C4-2B (cell line): ENCODE results near the gene NKX3-2.

Experiments
- H3K27ac ChIP-seq: fragments of 450-650 bp; 2 replicates; pipeline ENCODE4 v1.5.1; 2017
- CTCF ChIP-seq: fragments of 450-650 bp; conservative IDR thresholded peaks from 2 replicates; pipeline ENCODE4 v1.5.1; 2017; ENCODE audit warnings: mild to moderate bottlenecking
- ZFX ChIP-seq: fragments of 450-650 bp; IDR thresholded peaks from 2 replicates; pipeline ENCODE4 v1.6.1; 2017

Gene NKX3-2

DNA sequence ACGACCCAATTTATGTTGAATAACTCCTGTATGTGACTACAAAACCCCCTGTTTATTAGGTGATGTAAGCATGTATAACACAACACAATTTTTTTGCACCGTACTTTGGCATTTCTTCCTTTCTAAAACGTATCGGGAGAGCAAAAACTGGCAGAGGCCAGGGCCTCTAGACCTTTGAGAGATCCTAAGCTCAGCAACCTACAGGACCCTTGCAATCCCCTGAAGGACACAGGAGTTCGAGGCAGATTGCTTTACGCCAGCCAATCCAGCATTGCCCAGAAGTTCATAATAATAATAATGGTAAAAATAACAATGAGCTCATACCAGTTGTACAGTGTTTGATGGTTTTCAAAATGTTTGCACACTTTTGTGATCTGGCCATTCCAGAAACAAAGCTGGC is 7.7 kb downstream of the NKX3-2 start:
- TF ChIP-seq ZFX, result no peak
- TF ChIP-seq CTCF, result no peak
- H3K27ac ChIP-seq, result no peak overlapping the region

DNA sequence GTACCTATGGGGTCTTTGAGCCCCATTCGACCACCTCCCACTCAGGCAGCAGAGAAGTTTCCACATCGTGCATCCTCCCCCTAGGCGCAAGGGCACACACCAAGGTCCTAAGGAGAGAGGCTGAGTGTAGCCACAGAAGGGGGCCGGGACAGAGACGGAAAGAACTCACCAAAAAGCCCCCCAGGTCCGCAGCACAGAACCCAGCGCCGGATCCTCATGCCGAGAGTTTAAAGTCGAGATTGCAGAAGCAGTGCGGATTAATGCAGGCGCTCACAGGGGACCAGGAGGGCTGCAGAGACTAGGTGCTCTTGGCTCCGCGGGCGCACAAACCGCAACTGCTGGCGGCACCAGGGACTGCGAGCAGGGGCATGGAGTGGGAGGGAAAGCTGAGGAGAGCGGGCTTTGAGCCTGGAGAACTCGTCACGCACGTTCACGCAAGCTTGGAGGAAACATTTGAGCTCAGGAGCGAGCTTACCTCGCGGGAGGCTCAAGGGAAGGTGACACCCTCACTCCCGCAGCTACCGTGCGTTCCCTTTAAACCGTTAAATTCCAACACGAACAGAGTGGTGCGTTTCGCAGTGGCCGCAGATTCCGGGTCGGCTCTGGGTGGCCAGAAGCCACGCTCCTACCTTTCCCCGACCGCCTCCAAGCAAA is 8.5 kb downstream of the NKX3-2 start:
- no peak overlapping the region for H3K27ac ChIP-seq
- no peak for TF ChIP-seq ZFX
- no peak for TF ChIP-seq CTCF

GRCh38 chr4:13535118-13535517 is 9.2 kb downstream of the NKX3-2 start:
- H3K27ac ChIP-seq, result no peak overlapping the region
- TF ChIP-seq ZFX (no peak), CTCF (no peak)

DNA sequence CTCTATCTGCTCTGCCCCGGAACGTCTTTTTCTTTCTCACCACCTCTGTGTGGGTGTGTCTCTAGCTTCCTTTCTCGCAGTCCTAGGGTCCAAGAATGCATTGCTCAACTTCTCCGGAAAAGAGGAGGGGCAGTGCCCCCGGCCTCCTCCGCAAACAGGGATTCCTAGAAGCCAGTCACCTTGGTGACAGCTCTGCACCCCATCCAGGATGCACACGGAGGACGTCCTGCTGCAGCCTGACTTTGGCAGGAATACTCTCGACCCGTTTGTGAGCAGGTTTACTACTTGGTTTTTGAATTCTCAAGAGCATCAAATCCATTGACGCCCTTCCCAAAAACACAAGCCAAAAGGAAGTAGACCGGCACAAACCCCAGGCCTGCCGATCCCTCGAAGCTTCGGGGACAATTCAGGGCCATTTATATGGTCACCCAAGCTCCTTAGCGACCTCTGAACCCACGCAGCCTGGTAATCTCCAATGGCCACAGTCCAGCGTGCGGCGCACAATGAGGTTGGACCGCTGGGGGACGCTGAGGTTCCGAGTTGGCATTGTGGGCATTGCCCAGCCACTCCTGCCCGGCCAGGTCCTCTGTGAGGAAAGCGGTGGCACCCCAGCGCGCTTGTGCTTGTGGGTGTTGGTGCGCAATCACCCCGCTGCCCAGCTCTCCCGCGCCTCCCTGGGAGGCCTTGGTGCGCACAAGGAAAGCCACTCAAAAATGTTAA is 9.8 kb downstream of the NKX3-2 start:
- H3K27ac ChIP-seq, result no peak overlapping the region
- TF ChIP-seq ZFX, result no peak
- TF ChIP-seq CTCF, result no peak

DNA sequence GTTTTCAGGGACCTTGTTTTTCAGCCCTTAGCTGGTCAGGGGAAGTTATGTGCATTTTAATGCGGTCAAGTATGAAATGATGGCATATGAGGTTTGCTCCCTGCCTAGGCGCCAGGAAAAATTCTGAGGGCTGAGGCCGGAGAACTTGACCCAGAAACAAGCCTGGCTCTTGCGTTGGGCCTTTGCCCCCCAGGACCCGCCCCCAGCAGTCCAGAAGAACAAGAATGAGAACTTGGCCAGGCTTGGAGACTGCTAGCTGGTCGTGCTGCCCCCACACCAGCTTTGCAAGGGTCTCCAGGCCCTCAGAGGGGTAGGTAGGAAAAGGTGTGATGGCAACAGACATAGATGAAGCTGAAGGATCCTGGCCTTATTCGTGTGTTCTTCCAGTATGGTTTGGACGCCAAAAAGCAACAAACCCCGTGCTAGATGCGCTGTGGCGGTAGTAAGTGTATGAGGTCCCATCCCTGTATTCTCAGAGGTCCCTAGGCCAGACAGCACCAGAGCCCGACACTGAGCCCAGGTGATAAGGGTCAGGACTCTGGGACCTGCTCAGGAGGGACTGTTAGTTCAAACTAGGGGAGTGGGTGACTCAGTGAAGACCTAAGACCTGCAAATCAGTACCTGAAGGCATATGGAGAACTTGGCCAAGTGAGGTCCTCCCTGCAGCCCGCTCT is 10.5 kb downstream of the NKX3-2 start:
- no peak overlapping the region for H3K27ac ChIP-seq
- TF ChIP-seq ZFX (no peak), CTCF (no peak)

DNA sequence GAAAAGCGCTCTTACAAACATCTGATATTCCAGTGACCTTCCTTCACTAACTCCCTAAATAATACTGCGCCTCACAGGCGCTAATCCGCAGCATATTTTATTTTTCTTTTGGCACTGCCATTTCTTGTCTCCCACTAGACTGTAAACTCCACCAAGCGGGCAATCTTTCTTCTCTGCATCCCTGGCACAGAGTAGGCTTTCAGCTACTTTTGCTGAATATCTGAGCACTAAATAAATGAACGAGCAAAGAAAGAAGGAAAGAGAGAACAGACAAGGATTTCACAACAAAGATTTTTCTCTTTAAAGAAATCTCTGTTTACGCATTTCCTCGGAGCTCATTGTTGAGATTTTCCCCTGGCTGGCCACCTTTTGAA is 12.7 kb downstream of the NKX3-2 start:
- TF ChIP-seq CTCF, result no peak
- no peak for TF ChIP-seq ZFX
- H3K27ac ChIP-seq, result no peak overlapping the region

DNA sequence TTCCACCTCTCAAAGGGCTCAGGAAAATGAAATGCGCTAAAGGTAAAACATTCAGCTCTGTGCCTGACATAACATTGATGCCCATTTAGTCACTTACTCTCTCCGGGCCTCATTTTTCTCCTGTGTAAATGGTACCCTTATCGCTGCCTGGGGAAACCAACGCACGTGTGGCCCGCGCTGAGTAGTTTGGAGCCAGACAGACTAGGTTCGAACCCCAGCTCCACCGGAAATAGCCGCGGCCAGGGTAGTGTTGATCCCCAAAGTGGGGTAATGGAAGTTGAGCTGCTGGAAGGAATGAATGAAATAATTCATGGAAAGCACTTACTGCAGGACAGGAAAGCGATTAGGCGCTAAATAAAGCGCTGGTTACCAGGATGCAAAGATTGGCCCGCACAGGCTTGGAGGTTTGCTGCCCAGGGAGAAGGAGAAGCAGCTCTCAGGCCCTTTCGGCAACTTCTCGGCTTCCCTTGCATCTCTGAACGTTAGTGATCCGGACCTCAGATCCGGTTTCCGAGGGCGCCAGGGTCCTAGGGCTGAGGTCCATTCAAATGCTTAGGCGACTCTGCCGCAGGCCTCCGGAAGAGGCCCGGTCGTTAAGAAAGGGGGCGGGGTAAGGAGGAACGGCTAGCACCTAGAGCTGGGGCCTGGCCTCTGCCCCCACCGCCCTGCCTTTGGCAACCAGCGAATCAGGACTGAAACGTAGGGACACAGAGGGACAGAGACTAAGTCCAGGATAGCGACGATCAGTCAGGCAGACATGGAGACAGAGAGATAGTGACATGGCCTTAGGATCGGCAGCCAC is 13.3 kb downstream of the NKX3-2 start:
- no peak for TF ChIP-seq ZFX
- TF ChIP-seq CTCF, result no peak
- no peak overlapping the region for H3K27ac ChIP-seq
